Loucy (cell line): ENCODE measurements around the gene NBEA.

ENCODE experiments used
- H2AFZ ChIP-seq: fragments of 200-600 bp; sonication (generic); 2 replicates; pipeline ENCODE4 v1.6.0; 2016; ENCODE audit warnings: antibody characterized with exemption, mild to moderate bottlenecking, low read length, moderate library complexity
- H3F3A ChIP-seq: fragments of 200-600 bp; 2 replicates; pipeline ENCODE4 v1.6.0; 2016; ENCODE audit warnings: antibody characterized with exemption, low read depth, mild to moderate bottlenecking
- H3K27me3 ChIP-seq: fragments of 200-600 bp; sonication (generic); 2 replicates; pipeline ENCODE4 v1.6.1; 2014; ENCODE audit warnings: low read length, mild to moderate bottlenecking; ENCODE audit not compliant: insufficient read depth, poor library complexity, severe bottlenecking
- H3K36me3 ChIP-seq: fragments of 200-600 bp; sonication (generic); 2 replicates; pipeline ENCODE4 v1.6.1; 2016; ENCODE audit warnings: low read length; ENCODE audit not compliant: insufficient read depth
- H3K4me1 ChIP-seq: fragments of 200-600 bp; sonication (generic); 2 replicates; pipeline ENCODE4 v1.5.1; 2014; ENCODE audit warnings: low read length, mild to moderate bottlenecking; ENCODE audit not compliant: insufficient read depth, poor library complexity, severe bottlenecking
- H3K4me2 ChIP-seq: fragments of 200-600 bp; sonication (generic); 2 replicates; pipeline ENCODE4 v1.6.0; 2014; ENCODE audit warnings: antibody characterized with exemption, low read length, low read depth, mild to moderate bottlenecking; ENCODE audit not compliant: poor library complexity, severe bottlenecking
- H3K4me3 ChIP-seq: fragments of 200-600 bp; sonication (generic); 2 replicates; pipeline ENCODE4 v1.5.1; 2014; ENCODE audit warnings: low read length, mild to moderate bottlenecking, mixed read lengths; ENCODE audit not compliant: poor library complexity, severe bottlenecking
- H3K79me2 ChIP-seq: fragments of 200-600 bp; sonication (generic); 2 replicates; pipeline ENCODE4 v1.6.1; 2014; ENCODE audit warnings: low read length; ENCODE audit not compliant: insufficient read depth
- H3K9ac ChIP-seq: fragments of 200-600 bp; sonication (generic); 2 replicates; pipeline ENCODE4 v1.6.0; 2014; ENCODE audit warnings: mild to moderate bottlenecking, low read depth, low read length, moderate library complexity; ENCODE audit not compliant: poor library complexity, severe bottlenecking
- H3K9me2 ChIP-seq: fragments of 200-600 bp; sonication (generic); replicated peaks from 2 replicates; pipeline ENCODE4 v1.6.1; 2016; ENCODE audit warnings: low read depth, low read length, mixed read lengths
- H3K9me3 ChIP-seq: fragments of 200-600 bp; sonication (generic); 2 replicates; pipeline ENCODE4 v1.6.1; 2014; ENCODE audit warnings: mild to moderate bottlenecking, antibody characterized with exemption, low read length, low read depth; ENCODE audit not compliant: insufficient read depth
- H4K20me1 ChIP-seq: fragments of 200-600 bp; sonication (generic); 2 replicates; pipeline ENCODE4 v1.6.0; 2014; ENCODE audit warnings: antibody characterized with exemption, low read length, mild to moderate bottlenecking; ENCODE audit not compliant: insufficient read depth, poor library complexity, severe bottlenecking
- CTCF ChIP-seq: fragments of 200-600 bp; sonication (generic); conservative IDR thresholded peaks from 2 replicates; pipeline ENCODE4 v1.5.1; 2014; ENCODE audit warnings: mild to moderate bottlenecking, antibody characterized with exemption, low read length
- EZH2phosphoT487 ChIP-seq: fragments of 200-600 bp; IDR thresholded peaks from 2 replicates; pipeline ENCODE4 v1.6.1; 2018; ENCODE audit warnings: antibody characterized with exemption, mild to moderate bottlenecking, moderate library complexity, borderline replicate concordance

The NBEA gene

GRCh38 chr13:35028338-35028867 lies 86.3 kb downstream of the NBEA start:
- H3K9me2 ChIP-seq = no peaks in the 10 kb centered on the region
- H3K4me1 ChIP-seq = no peaks in the 10 kb centered on the region
- no peak overlapping the region for H3K4me2 ChIP-seq
- TF ChIP-seq CTCF (no peak), EZH2phosphoT487 (no peak)
- H2AFZ ChIP-seq = no peak overlapping the region
- H4K20me1 ChIP-seq = no peaks in the 10 kb centered on the region
- H3K9ac ChIP-seq = no peak overlapping the region
- H3F3A ChIP-seq = no peaks in the 10 kb centered on the region
- no peak overlapping the region for H3K4me3 ChIP-seq
- no peaks in the 10 kb centered on the region for H3K36me3 ChIP-seq
- H3K27me3 ChIP-seq = no peaks in the 10 kb centered on the region
- peaks cover 7% of the 10 kb centered on the region; the same call in 1 of the 2 replicates for H3K9me3 ChIP-seq
- H3K79me2 ChIP-seq = no peaks in the 10 kb centered on the region

GRCh38 chr13:35039012-35039411 lies 96.9 kb downstream of the NBEA start:
- Histone ChIP-seq H3K4me1 (no peaks in the 10 kb centered on the region), H3K36me3 (no peaks in the 10 kb centered on the region), H2AFZ (no peak overlapping the region), H3K9ac (no peak overlapping the region), H3K4me2 (no peak overlapping the region), H4K20me1 (no peaks in the 10 kb centered on the region), H3F3A (no peaks in the 10 kb centered on the region), H3K9me2 (no peaks in the 10 kb centered on the region), H3K27me3 (no peaks in the 10 kb centered on the region), H3K79me2 (no peaks in the 10 kb centered on the region), H3K9me3 (no peaks in the 10 kb centered on the region), H3K4me3 (no peak overlapping the region)
- TF ChIP-seq EZH2phosphoT487 = no peak
- TF ChIP-seq CTCF = no peak

- no peak for TF ChIP-seq CTCF
- no peak for TF ChIP-seq EZH2phosphoT487
- no peak overlapping the region for H3K4me3 ChIP-seq
- H3K9me3 ChIP-seq = no peaks in the 10 kb centered on the region
- H2AFZ ChIP-seq = no peak overlapping the region
- H3F3A ChIP-seq = no peaks in the 10 kb centered on the region
- no peak overlapping the region for H3K9ac ChIP-seq
- H4K20me1 ChIP-seq = no peaks in the 10 kb centered on the region
- H3K36me3 ChIP-seq = no peaks in the 10 kb centered on the region
- H3K9me2 ChIP-seq = no peaks in the 10 kb centered on the region
- H3K4me1 ChIP-seq = no peaks in the 10 kb centered on the region
- H3K27me3 ChIP-seq = no peaks in the 10 kb centered on the region
- H3K4me2 ChIP-seq = no peak overlapping the region
- no peaks in the 10 kb centered on the region for H3K79me2 ChIP-seq
Measured at GRCh38 chr13:35046587-35046986, 104.5 kb downstream of the NBEA start.
